Left cardiac atrium (tissue), 4 donors: ENCODE results near the gene GNPNAT1. TPM values are rescaled to one million over a fixed set of nuclear protein-coding genes. Genes with fewer than 3 reads are reported as not detected.
"Not testable (repeated sequence)": the region's sequence is repeated elsewhere in the genome, so short reads cannot be mapped to it uniquely, and the experiment has no call there.

Experiments used
- ATAC-seq, 2 donors: fragments of 200-7000 bp; cut with Tn5 transposase; one replicate each; pipeline ENCODE4 v1.9.1; 2020; ENCODE audit warnings: mild to moderate bottlenecking in 2 of 2, moderate library complexity in 2 of 2
- DNase-seq: peaks from one replicate; pipeline ENCODE4 v3.0.0-alpha.2; 2020
- intact Hi-C, 2 donors: fragments of 100-400 bp; cut with DNase I; formaldehyde crosslinking; loops; one replicate each; pipeline versions ENCODE4 v1.14.1 to v1.15.1; 2022 to 2023
- total RNA-seq, 2 donors: library from RNA; stranded (reverse); fragmentation: NEBNext Ultra II Directional; extraction: Animal tissue kit (Norgen Biotek cat#: 25700); gene quantifications; one replicate each; pipeline ENCODE4 v1.2.1, GENCODE V29; 2021
- donor health status: DM: no; HTN: yes; CAD: no.
- donor health status: DM: no; HTN: yes; CAD: no; lungs with severe emphysema.
- donor health status: DM: yes; HTN: yes; CAD: no.
- donor health status: Dilated cardiomyopathy.

GNPNAT1 gene
- total RNA-seq, 2 donors from 2014 or later = 9.3 to 16.6 TPM

GRCh38 chr14:52738409-52738808, 53.0 kb downstream of the GNPNAT1 start:
- intact Hi-C loops = loop anchor here in 1 of 2 donors (10.0 kb wide), 1 partner anchor 46 kb away; no protein-coding TSS in a partner anchor
- ATAC-seq = no peak
- DNase-seq = no peak

- intact Hi-C loops = loop anchor here in 1 of 2 donors (10.0 kb wide), 1 partner anchor 49 kb away; no protein-coding TSS in a partner anchor
- ATAC-seq = no peak
Observed at GRCh38 chr14:52735921-52736489, 55.4 kb downstream of the GNPNAT1 start.

GRCh38 chr14:52733824-52734223, 57.6 kb downstream of the GNPNAT1 start:
- ATAC-seq (no peak), DNase-seq (no peak)
- intact Hi-C loops = loop anchor here in 1 of 2 donors (10.0 kb wide), 1 partner anchor 51 kb away; no protein-coding TSS in a partner anchor

More at GRCh38 chr14:52735921-52736489, 55.4 kb downstream of the GNPNAT1 start:
- no peak for DNase-seq

GRCh38 chr14:52730709-52731111, 60.7 kb downstream of the GNPNAT1 start:
- intact Hi-C loops = loop anchor here in 1 of 2 donors (10.0 kb wide), 1 partner anchor 54 kb away; no protein-coding TSS in a partner anchor
- DNase-seq (no peak), ATAC-seq (no peak)

- intact Hi-C loops = loop anchor here in 1 of 2 donors (10.0 kb wide), 1 partner anchor 55 kb away; no protein-coding TSS in a partner anchor
- DNase-seq = peak; percentile 99
Observed at GRCh38 chr14:52729925-52730708, 61.3 kb downstream of the GNPNAT1 start, which contains the start of gene STYX. Gene STYX, plus strand, starts transcription at chr14:52730166. Its CDS starts 309 bp downstream, at chr14:52730475.

GRCh38 chr14:52729585-52729924, 61.9 kb downstream of the GNPNAT1 start:
- intact Hi-C loops = no loop called here

More at GRCh38 chr14:52729925-52730708, 61.3 kb downstream of the GNPNAT1 start, which contains the start of gene STYX:
- peak; percentile 99 for ATAC-seq

GRCh38 chr14:52729035-52729434, 62.4 kb downstream of the GNPNAT1 start:
- ATAC-seq, intact Hi-C loops, DNase-seq: not testable (repeated sequence)

More at GRCh38 chr14:52729585-52729924, 61.9 kb downstream of the GNPNAT1 start:
- ATAC-seq (no peak), DNase-seq (no peak)

- intact Hi-C loops, DNase-seq: not testable (repeated sequence)
Observed at GRCh38 chr14:52727509-52727908, 63.9 kb downstream of the GNPNAT1 start.

More at GRCh38 chr14:52727509-52727908, 63.9 kb downstream of the GNPNAT1 start:
- not testable (repeated sequence) for ATAC-seq

Other genes starting within 250 kb of the GNPNAT1 start
- gene TXNDC16, start 239.1 kb downstream of the GNPNAT1 start, total RNA-seq = 1 to 10 TPM; 4.6 to 6.2 TPM
- gene GPR137C, start 238.8 kb downstream of the GNPNAT1 start, total RNA-seq = under 1 TPM; 0.52 to 0.74 TPM
- gene ERO1A, start 96.0 kb downstream of the GNPNAT1 start, total RNA-seq = 10 to 100 TPM; 17.1 to 24.2 TPM
- gene PSMC6, start 84.4 kb downstream of the GNPNAT1 start, total RNA-seq = 10 to 100 TPM; 64.1 to 75.0 TPM
- 10 to 100 TPM; 11.5 to 12.5 TPM for gene STYX, start 61.4 kb downstream of the GNPNAT1 start, total RNA-seq
- 100 to 1,000 TPM; 113 to 156 TPM for gene FERMT2, start 159.4 kb upstream of the GNPNAT1 start, total RNA-seq